Measurements from ENCODE around the gene PNLDC1.

PNLDC1 gene

GRCh38 chr6:159754959-159755914 is 44.8 kb upstream of the PNLDC1 start:
- TF ChIP-seq CTCF (IDR thresholded peaks at IDR 0.05), result no peak
- H3K27ac ChIP-seq, result peak overlapping the region; percentile 36
- peaks cover 81% of the 10 kb centered on the region for H3K36me3 ChIP-seq

GRCh38 chr6:159756508-159756907 is 43.6 kb upstream of the PNLDC1 start:
- peaks cover 70% of the 10 kb centered on the region for H3K36me3 ChIP-seq

More at GRCh38 chr6:159754959-159755914, 44.8 kb upstream of the PNLDC1 start:
- no peaks in the 10 kb centered on the region for H3K4me1 ChIP-seq (ENCODE audit: control insufficient read depth in 1 of 2, insufficient read depth in 1 of 2, low read depth in 1 of 2, low read length in 1 of 2)
- no peaks in the 10 kb centered on the region for H3K9me3 ChIP-seq
- H3K27me3 ChIP-seq, result no peaks in the 10 kb centered on the region
- H3K4me3 ChIP-seq (ENCODE audit: low read depth in 1 of 2, low read length in 1 of 2), result no peak overlapping the region

GRCh38 chr6:159758031-159759001 is 41.8 kb upstream of the PNLDC1 start:
- Histone ChIP-seq H3K27me3 (no peaks in the 10 kb centered on the region), H3K36me3 (peaks cover 52% of the 10 kb centered on the region), H3K9me3 (no peaks in the 10 kb centered on the region), H3K4me1 (ENCODE audit: control insufficient read depth in 1 of 2, insufficient read depth in 1 of 2, low read depth in 1 of 2, low read length in 1 of 2) (peaks cover 19 to 21% of the 10 kb centered on the region in 2 experiments), H3K4me3 (ENCODE audit: low read depth in 1 of 2, low read length in 1 of 2) (no peak overlapping the region), H3K27ac (peak overlapping the region; percentile 27)
- no peak for TF ChIP-seq CTCF (IDR thresholded peaks at IDR 0.05)

More at GRCh38 chr6:159756508-159756907, 43.6 kb upstream of the PNLDC1 start:
- no peak for TF ChIP-seq CTCF (IDR thresholded peaks at IDR 0.05)
- H3K27me3 ChIP-seq, result no peaks in the 10 kb centered on the region
- H3K4me1 ChIP-seq (ENCODE audit: control insufficient read depth in 1 of 2, insufficient read depth in 1 of 2, low read depth in 1 of 2, low read length in 1 of 2), result peaks cover 9 to 11% of the 10 kb centered on the region in 2 experiments
- no peak overlapping the region for H3K4me3 ChIP-seq (ENCODE audit: low read depth in 1 of 2, low read length in 1 of 2)
- no peaks in the 10 kb centered on the region for H3K9me3 ChIP-seq
- peak overlapping the region; percentile 11 for H3K27ac ChIP-seq

GRCh38 chr6:159759645-159760044 is 40.4 kb upstream of the PNLDC1 start:
- H3K4me3 ChIP-seq (ENCODE audit: low read depth in 1 of 2, low read length in 1 of 2), result no peak overlapping the region
- H3K4me1 ChIP-seq (ENCODE audit: control insufficient read depth in 1 of 2, insufficient read depth in 1 of 2, low read depth in 1 of 2, low read length in 1 of 2), result peaks cover 19 to 21% of the 10 kb centered on the region in 2 experiments
- H3K9me3 ChIP-seq, result no peaks in the 10 kb centered on the region
- peaks cover 39% of the 10 kb centered on the region for H3K36me3 ChIP-seq
- H3K27ac ChIP-seq, result peak overlapping the region; percentile 93
- TF ChIP-seq CTCF (IDR thresholded peaks at IDR 0.05), result no peak
- H3K27me3 ChIP-seq, result no peaks in the 10 kb centered on the region

GRCh38 chr6:159760602-159761057 is 39.4 kb upstream of the PNLDC1 start:
- H3K36me3 ChIP-seq, result peaks cover 30% of the 10 kb centered on the region
- H3K4me1 ChIP-seq (ENCODE audit: control insufficient read depth in 1 of 2, insufficient read depth in 1 of 2, low read depth in 1 of 2, low read length in 1 of 2), result peaks cover 19 to 21% of the 10 kb centered on the region in 2 experiments
- TF ChIP-seq CTCF (IDR thresholded peaks at IDR 0.05), result no peak
- H3K27me3 ChIP-seq, result no peaks in the 10 kb centered on the region
- H3K27ac ChIP-seq, result peak overlapping the region; percentile 93
- no peaks in the 10 kb centered on the region for H3K9me3 ChIP-seq
- H3K4me3 ChIP-seq (ENCODE audit: low read depth in 1 of 2, low read length in 1 of 2), result peak overlapping the region in 1 of 2 experiments; percentile 96

All from neutrophil (primary cell).